Measurements from ENCODE around the gene ZP2. TPM values are rescaled to one million over a fixed set of nuclear protein-coding genes. Genes with fewer than 3 reads are reported as not detected.

The ZP2 gene
- total RNA-seq, 1 experiment from 2014 or later = not detected

DNA sequence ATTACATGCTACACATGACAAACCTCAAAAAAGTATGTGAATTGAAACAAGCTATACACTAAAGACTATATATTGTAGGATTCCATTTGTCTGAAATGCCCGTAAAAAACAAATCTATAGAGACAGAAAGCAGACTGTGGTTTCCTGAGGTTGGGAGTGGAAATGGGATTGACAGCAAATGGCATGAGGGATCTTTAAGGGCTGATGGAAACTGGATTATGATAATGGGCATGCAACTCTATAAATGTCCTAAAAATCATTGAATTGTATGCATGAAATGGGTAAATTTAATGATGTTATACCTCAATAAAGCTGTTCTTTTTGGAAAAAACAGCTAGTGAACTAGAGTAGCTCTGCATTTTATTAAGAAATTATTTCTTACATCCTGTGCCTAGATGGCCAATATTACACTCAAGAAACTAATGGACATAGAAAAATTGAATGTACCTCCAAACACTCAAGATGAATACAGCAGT is 21.7 kb upstream of the ZP2 start:
- intact Hi-C loops (cut with micrococcal nuclease) = no loop called here
- BruUV-seq (replicated peaks) = no TSS peak
- H3K9ac ChIP-seq (ENCODE audit: low read length) = no peak overlapping the region

More for the DNA sequence above, 21.7 kb upstream of the ZP2 start:
- Histone ChIP-seq H3K4me1 (ENCODE audit: control insufficient read depth in 1 of 2, insufficient read depth in 2 of 2, low read length in 2 of 2) (no peaks in the 10 kb centered on the region), H3K9me3 (ENCODE audit: control insufficient read depth in 1 of 2, insufficient read depth in 1 of 2, low read depth in 1 of 2, low read length in 2 of 2) (no peaks in the 10 kb centered on the region), H3K4me2 (ENCODE audit: low read length) (no peak overlapping the region), H4K20me1 (ENCODE audit: insufficient read depth) (no peaks in the 10 kb centered on the region), H3K79me2 (ENCODE audit: insufficient read depth, low read length) (no peaks in the 10 kb centered on the region), H3K4me3 (replicated peaks in 1 of 2; ENCODE audit: low read depth in 1 of 2, low read length in 2 of 2) (no peak overlapping the region), H3K36me3 (ENCODE audit: control insufficient read depth in 1 of 2, insufficient read depth in 2 of 2, low read length in 2 of 2) (no peaks in the 10 kb centered on the region), H3K27me3 (ENCODE audit: insufficient read depth, low read length) (peaks cover 15% of the 10 kb centered on the region), H3K27ac (ENCODE audit: low read depth, low read length) (no peak overlapping the region), H2AFZ (ENCODE audit: low read depth, low read length, poor library complexity, severe bottlenecking) (no peak overlapping the region), H3K9me2 (ENCODE audit: insufficient read depth) (no peaks in the 10 kb centered on the region; the same call in 1 of the 2 replicates)
- TF ChIP-seq SRF (IDR thresholded peaks at IDR 0.05; ENCODE audit: low read depth) (no peak), CBX3 (IDR thresholded peaks at IDR 0.05; ENCODE audit: low read depth) (no peak), EZH2phosphoT487 (IDR thresholded peaks at IDR 0.05; ENCODE audit: borderline replicate concordance) (no peak), ZNF274 (IDR thresholded peaks at IDR 0.05; ENCODE audit: low read depth, low read length) (no peak), FOSL1 (IDR thresholded peaks at IDR 0.05; ENCODE audit: low read depth) (no peak), ZFX (IDR thresholded peaks at IDR 0.05) (no peak), ELF1 (IDR thresholded peaks at IDR 0.05; ENCODE audit: borderline replicate concordance, low read depth) (no peak), YY1 (IDR thresholded peaks at IDR 0.05; ENCODE audit: extremely low read depth, insufficient replicate concordance, low read depth, low read length) (no peak), EGR1 (IDR thresholded peaks at IDR 0.05; ENCODE audit: low read depth) (no peak), TCF7L2 (IDR thresholded peaks at IDR 0.05; ENCODE audit: borderline replicate concordance, extremely low read depth, insufficient read depth, insufficient read length) (no peak)
- TF ChIP-seq, protein P1, sequence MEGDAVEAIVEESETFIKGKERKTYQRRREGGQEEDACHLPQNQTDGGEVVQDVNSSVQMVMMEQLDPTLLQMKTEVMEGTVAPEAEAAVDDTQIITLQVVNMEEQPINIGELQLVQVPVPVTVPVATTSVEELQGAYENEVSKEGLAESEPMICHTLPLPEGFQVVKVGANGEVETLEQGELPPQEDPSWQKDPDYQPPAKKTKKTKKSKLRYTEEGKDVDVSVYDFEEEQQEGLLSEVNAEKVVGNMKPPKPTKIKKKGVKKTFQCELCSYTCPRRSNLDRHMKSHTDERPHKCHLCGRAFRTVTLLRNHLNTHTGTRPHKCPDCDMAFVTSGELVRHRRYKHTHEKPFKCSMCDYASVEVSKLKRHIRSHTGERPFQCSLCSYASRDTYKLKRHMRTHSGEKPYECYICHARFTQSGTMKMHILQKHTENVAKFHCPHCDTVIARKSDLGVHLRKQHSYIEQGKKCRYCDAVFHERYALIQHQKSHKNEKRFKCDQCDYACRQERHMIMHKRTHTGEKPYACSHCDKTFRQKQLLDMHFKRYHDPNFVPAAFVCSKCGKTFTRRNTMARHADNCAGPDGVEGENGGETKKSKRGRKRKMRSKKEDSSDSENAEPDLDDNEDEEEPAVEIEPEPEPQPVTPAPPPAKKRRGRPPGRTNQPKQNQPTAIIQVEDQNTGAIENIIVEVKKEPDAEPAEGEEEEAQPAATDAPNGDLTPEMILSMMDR (IDR thresholded peaks at IDR 0.05 in 2 of 3, conservative IDR thresholded peaks at IDR 0.05 in 1 of 3; ENCODE audit: borderline replicate concordance in 1 of 3, insufficient read depth in 1 of 3, low read depth in 2 of 3, low read length in 2 of 3) = no peak
- TF ChIP-seq, protein P2, sequence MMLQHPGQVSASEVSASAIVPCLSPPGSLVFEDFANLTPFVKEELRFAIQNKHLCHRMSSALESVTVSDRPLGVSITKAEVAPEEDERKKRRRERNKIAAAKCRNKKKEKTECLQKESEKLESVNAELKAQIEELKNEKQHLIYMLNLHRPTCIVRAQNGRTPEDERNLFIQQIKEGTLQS (IDR thresholded peaks at IDR 0.05) = no peak
- TF ChIP-seq, protein P3, sequence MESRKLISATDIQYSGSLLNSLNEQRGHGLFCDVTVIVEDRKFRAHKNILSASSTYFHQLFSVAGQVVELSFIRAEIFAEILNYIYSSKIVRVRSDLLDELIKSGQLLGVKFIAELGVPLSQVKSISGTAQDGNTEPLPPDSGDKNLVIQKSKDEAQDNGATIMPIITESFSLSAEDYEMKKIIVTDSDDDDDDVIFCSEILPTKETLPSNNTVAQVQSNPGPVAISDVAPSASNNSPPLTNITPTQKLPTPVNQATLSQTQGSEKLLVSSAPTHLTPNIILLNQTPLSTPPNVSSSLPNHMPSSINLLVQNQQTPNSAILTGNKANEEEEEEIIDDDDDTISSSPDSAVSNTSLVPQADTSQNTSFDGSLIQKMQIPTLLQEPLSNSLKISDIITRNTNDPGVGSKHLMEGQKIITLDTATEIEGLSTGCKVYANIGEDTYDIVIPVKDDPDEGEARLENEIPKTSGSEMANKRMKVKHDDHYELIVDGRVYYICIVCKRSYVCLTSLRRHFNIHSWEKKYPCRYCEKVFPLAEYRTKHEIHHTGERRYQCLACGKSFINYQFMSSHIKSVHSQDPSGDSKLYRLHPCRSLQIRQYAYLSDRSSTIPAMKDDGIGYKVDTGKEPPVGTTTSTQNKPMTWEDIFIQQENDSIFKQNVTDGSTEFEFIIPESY (IDR thresholded peaks at IDR 0.05; ENCODE audit: extremely low read depth, insufficient replicate concordance, low read length) = no peak
- TF ChIP-seq, protein P4, sequence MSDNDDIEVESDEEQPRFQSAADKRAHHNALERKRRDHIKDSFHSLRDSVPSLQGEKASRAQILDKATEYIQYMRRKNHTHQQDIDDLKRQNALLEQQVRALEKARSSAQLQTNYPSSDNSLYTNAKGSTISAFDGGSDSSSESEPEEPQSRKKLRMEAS (IDR thresholded peaks at IDR 0.05) = no peak
- ATAC-seq = no peak
- CTCF ChIA-PET = no interaction called here
- DNase-seq (ENCODE audit: low read depth, low spot score) = no peak
- POLR2A ChIA-PET = no interaction called here
- RAD21 ChIA-PET (ENCODE audit: low non-redundant PET in 1 of 2, low total read pairs in 2 of 2, uncharacterized antibody in 2 of 2, unreplicated experiment in 2 of 2) = no interaction called here

Measured in HCT116 (cell line).